IPS-20b (cell line): Measurements from ENCODE around the gene PHTF2.

Source experiments
- H3K27ac ChIP-seq: one replicate; pipeline ENCODE4 v1.5.1; 2013; ENCODE audit warnings: low read length
- H3K27me3 ChIP-seq: 2 replicates; pipeline ENCODE4 v1.6.1; 2013; ENCODE audit warnings: mild to moderate bottlenecking, low read length, inconsistent platforms; ENCODE audit not compliant: insufficient read depth
- H3K36me3 ChIP-seq: 2 replicates; pipeline ENCODE4 v1.6.1; 2013; ENCODE audit warnings: low read depth, mild to moderate bottlenecking, inconsistent platforms, low read length, moderate library complexity; ENCODE audit not compliant: insufficient read depth
- H3K4me1 ChIP-seq: 2 replicates; pipeline ENCODE4 v1.6.1; 2013; ENCODE audit warnings: mild to moderate bottlenecking, control low read depth, inconsistent platforms, low read length, moderate library complexity; ENCODE audit not compliant: insufficient read depth
- H3K4me3 ChIP-seq: 2 replicates; pipeline ENCODE4 v1.5.1; 2013; ENCODE audit warnings: mild to moderate bottlenecking, low read length, inconsistent platforms
- H3K9ac ChIP-seq: 2 replicates; pipeline ENCODE4 v1.6.1; 2013; ENCODE audit warnings: low read depth, mild to moderate bottlenecking, inconsistent platforms, low read length, moderate library complexity
- H3K9me3 ChIP-seq: 2 replicates; pipeline ENCODE4 v1.6.1; 2013; ENCODE audit warnings: mild to moderate bottlenecking, low read depth, low read length, inconsistent platforms; ENCODE audit not compliant: insufficient read depth

PHTF2 gene

GRCh38 chr7:77887567-77887966 lies 89.0 kb downstream of the PHTF2 start:
- Histone ChIP-seq H3K4me3 (no peak overlapping the region), H3K27ac (no peak overlapping the region), H3K27me3 (no peaks in the 10 kb centered on the region), H3K9ac (no peak overlapping the region), H3K4me1 (no peaks in the 10 kb centered on the region), H3K9me3 (no peaks in the 10 kb centered on the region), H3K36me3 (no peaks in the 10 kb centered on the region)

- Histone ChIP-seq H3K9me3 (no peaks in the 10 kb centered on the region), H3K4me1 (no peaks in the 10 kb centered on the region), H3K4me3 (no peak overlapping the region), H3K36me3 (no peaks in the 10 kb centered on the region), H3K27me3 (no peaks in the 10 kb centered on the region), H3K9ac (no peak overlapping the region), H3K27ac (no peak overlapping the region)
Measured at GRCh38 chr7:77888998-77889397, 90.4 kb downstream of the PHTF2 start.

- Histone ChIP-seq H3K4me1 (no peaks in the 10 kb centered on the region), H3K27me3 (no peaks in the 10 kb centered on the region), H3K4me3 (no peak overlapping the region), H3K36me3 (no peaks in the 10 kb centered on the region), H3K27ac (no peak overlapping the region), H3K9me3 (no peaks in the 10 kb centered on the region), H3K9ac (no peak overlapping the region)
Measured at GRCh38 chr7:77893813-77894212, 95.2 kb downstream of the PHTF2 start.

- H3K9me3 ChIP-seq = no peaks in the 10 kb centered on the region
- no peaks in the 10 kb centered on the region for H3K36me3 ChIP-seq
- no peak overlapping the region for H3K4me3 ChIP-seq
- no peak overlapping the region for H3K9ac ChIP-seq
- no peak overlapping the region for H3K27ac ChIP-seq
- no peaks in the 10 kb centered on the region for H3K4me1 ChIP-seq
- H3K27me3 ChIP-seq = no peaks in the 10 kb centered on the region
Measured at GRCh38 chr7:77894574-77895091, 96.1 kb downstream of the PHTF2 start.

- H3K36me3 ChIP-seq = no peaks in the 10 kb centered on the region
- H3K4me1 ChIP-seq = no peaks in the 10 kb centered on the region
- H3K4me3 ChIP-seq = no peak overlapping the region
- no peak overlapping the region for H3K27ac ChIP-seq
- no peak overlapping the region for H3K9ac ChIP-seq
- no peaks in the 10 kb centered on the region for H3K9me3 ChIP-seq
- H3K27me3 ChIP-seq = no peaks in the 10 kb centered on the region
Measured at GRCh38 chr7:77895905-77896304, 97.3 kb downstream of the PHTF2 start.

GRCh38 chr7:77897004-77897547 lies 98.5 kb downstream of the PHTF2 start:
- Histone ChIP-seq H3K4me3 (no peak overlapping the region), H3K27ac (no peak overlapping the region), H3K9me3 (no peaks in the 10 kb centered on the region), H3K27me3 (no peaks in the 10 kb centered on the region), H3K9ac (no peak overlapping the region), H3K4me1 (no peaks in the 10 kb centered on the region), H3K36me3 (no peaks in the 10 kb centered on the region)

GRCh38 chr7:77899516-77899915 lies 100.9 kb downstream of the PHTF2 start:
- Histone ChIP-seq H3K9me3 (no peaks in the 10 kb centered on the region), H3K4me1 (no peaks in the 10 kb centered on the region), H3K27ac (no peak overlapping the region), H3K36me3 (no peaks in the 10 kb centered on the region), H3K27me3 (no peaks in the 10 kb centered on the region), H3K4me3 (no peak overlapping the region), H3K9ac (no peak overlapping the region)

GRCh38 chr7:77903597-77903996 lies 105.0 kb downstream of the PHTF2 start:
- no peaks in the 10 kb centered on the region for H3K4me1 ChIP-seq
- H3K27me3 ChIP-seq = no peaks in the 10 kb centered on the region
- no peak overlapping the region for H3K4me3 ChIP-seq
- H3K36me3 ChIP-seq = no peaks in the 10 kb centered on the region
- no peak overlapping the region for H3K27ac ChIP-seq
- H3K9me3 ChIP-seq = no peaks in the 10 kb centered on the region
- H3K9ac ChIP-seq = no peak overlapping the region

- H3K27ac ChIP-seq = no peak overlapping the region
- no peaks in the 10 kb centered on the region for H3K27me3 ChIP-seq
- H3K4me3 ChIP-seq = no peak overlapping the region
- no peaks in the 10 kb centered on the region for H3K4me1 ChIP-seq
- H3K9me3 ChIP-seq = no peaks in the 10 kb centered on the region
- H3K36me3 ChIP-seq = no peaks in the 10 kb centered on the region
- H3K9ac ChIP-seq = no peak overlapping the region
Measured at GRCh38 chr7:77904252-77904651, 105.7 kb downstream of the PHTF2 start.

GRCh38 chr7:77907281-77907680 lies 108.7 kb downstream of the PHTF2 start:
- no peak overlapping the region for H3K9ac ChIP-seq
- H3K9me3 ChIP-seq = no peaks in the 10 kb centered on the region
- no peaks in the 10 kb centered on the region for H3K36me3 ChIP-seq

GRCh38 chr7:77908664-77909063 lies 110.1 kb downstream of the PHTF2 start:
- H3K36me3 ChIP-seq = no peaks in the 10 kb centered on the region
- H3K27ac ChIP-seq = no peak overlapping the region
- no peaks in the 10 kb centered on the region for H3K27me3 ChIP-seq
- no peak overlapping the region for H3K4me3 ChIP-seq
- no peaks in the 10 kb centered on the region for H3K4me1 ChIP-seq
- H3K9me3 ChIP-seq = no peaks in the 10 kb centered on the region
- no peak overlapping the region for H3K9ac ChIP-seq

More at GRCh38 chr7:77907281-77907680, 108.7 kb downstream of the PHTF2 start:
- no peak overlapping the region for H3K4me3 ChIP-seq
- no peak overlapping the region for H3K27ac ChIP-seq
- no peaks in the 10 kb centered on the region for H3K4me1 ChIP-seq
- H3K27me3 ChIP-seq = no peaks in the 10 kb centered on the region

GRCh38 chr7:77910124-77910523 lies 111.6 kb downstream of the PHTF2 start:
- H3K9ac ChIP-seq = no peak overlapping the region
- H3K36me3 ChIP-seq = no peaks in the 10 kb centered on the region
- no peaks in the 10 kb centered on the region for H3K27me3 ChIP-seq
- no peak overlapping the region for H3K4me3 ChIP-seq
- H3K9me3 ChIP-seq = no peaks in the 10 kb centered on the region
- H3K4me1 ChIP-seq = no peaks in the 10 kb centered on the region
- no peak overlapping the region for H3K27ac ChIP-seq
